ENCODE measurements around the gene AQP1. TPM values are rescaled to one million over a fixed set of nuclear protein-coding genes. Genes with fewer than 3 reads are reported as not detected.

AQP1 gene
- total RNA-seq, 4 donors from 2014 or later = 92.1 to 139 (median 110) TPM

- peaks cover 20% of the 10 kb centered on the region for H3K4me1 ChIP-seq
- TF ChIP-seq CTCF (IDR thresholded peaks at IDR 0.05) (no peak), EP300 (IDR thresholded peaks at IDR 0.05) (no peak), POLR2A (IDR thresholded peaks at IDR 0.05) (no peak)
- H3K9me3 ChIP-seq = no peaks in the 10 kb centered on the region
- DNase-seq (ENCODE audit: low spot score in 2 of 2) = no peak
- H3K27ac ChIP-seq = no peak overlapping the region
- H3K36me3 ChIP-seq = no peaks in the 10 kb centered on the region
- no peaks in the 10 kb centered on the region for H3K27me3 ChIP-seq
- no peak overlapping the region for H3K4me3 ChIP-seq
- 85% methylated on average over 9 of the region's 12 CpGs for WGBS
Measured at GRCh38 chr7:30898411-30898810, 13.2 kb upstream of the AQP1 start.

GRCh38 chr7:30899066-30899465 lies 12.6 kb upstream of the AQP1 start:
- DNase-seq (ENCODE audit: low spot score in 2 of 2) = no peak
- Histone ChIP-seq H3K27ac (peak overlapping the region; percentile 4), H3K9me3 (no peaks in the 10 kb centered on the region), H3K4me3 (no peak overlapping the region), H3K27me3 (no peaks in the 10 kb centered on the region), H3K36me3 (no peaks in the 10 kb centered on the region), H3K4me1 (peaks cover 20% of the 10 kb centered on the region)
- TF ChIP-seq POLR2A (IDR thresholded peaks at IDR 0.05) (no peak), EP300 (IDR thresholded peaks at IDR 0.05) (no peak)
- WGBS = 94% methylated on average over 7 of the region's 7 CpGs

DNA sequence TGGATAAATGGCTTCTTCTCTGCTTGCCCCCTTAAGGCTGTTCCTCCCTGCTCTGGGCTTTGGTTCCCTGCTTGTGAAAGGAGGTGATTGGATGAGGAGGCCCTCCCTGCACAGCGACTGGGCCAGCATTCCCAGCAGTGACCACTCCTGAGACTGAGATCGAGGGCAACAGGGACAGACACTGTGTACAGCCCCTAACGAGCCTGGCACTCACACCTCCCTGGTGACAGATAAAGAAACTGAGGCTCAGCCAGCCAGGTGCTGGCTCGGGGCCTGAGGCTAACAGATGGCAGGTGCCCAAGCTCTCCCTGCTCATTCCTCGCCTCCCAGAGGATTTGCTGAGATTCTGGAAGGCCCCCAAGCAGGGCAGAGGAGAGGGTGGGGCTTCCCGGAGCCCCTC lies 12.0 kb upstream of the AQP1 start:
- Histone ChIP-seq H3K4me3 (no peak overlapping the region), H3K27me3 (no peaks in the 10 kb centered on the region), H3K4me1 (peaks cover 24% of the 10 kb centered on the region), H3K36me3 (no peaks in the 10 kb centered on the region), H3K9me3 (no peaks in the 10 kb centered on the region), H3K27ac (peak overlapping the region; percentile 4)
- 74% methylated on average over 3 of the region's 6 CpGs for WGBS
- no peak for DNase-seq (ENCODE audit: low spot score in 2 of 2)
- no peak for TF ChIP-seq POLR2AphosphoS5 (IDR thresholded peaks at IDR 0.05)
- TF ChIP-seq POLR2A (IDR thresholded peaks at IDR 0.05) = no peak
- TF ChIP-seq CTCF (IDR thresholded peaks at IDR 0.05) = no peak
- TF ChIP-seq EP300 (IDR thresholded peaks at IDR 0.05) = no peak

DNA sequence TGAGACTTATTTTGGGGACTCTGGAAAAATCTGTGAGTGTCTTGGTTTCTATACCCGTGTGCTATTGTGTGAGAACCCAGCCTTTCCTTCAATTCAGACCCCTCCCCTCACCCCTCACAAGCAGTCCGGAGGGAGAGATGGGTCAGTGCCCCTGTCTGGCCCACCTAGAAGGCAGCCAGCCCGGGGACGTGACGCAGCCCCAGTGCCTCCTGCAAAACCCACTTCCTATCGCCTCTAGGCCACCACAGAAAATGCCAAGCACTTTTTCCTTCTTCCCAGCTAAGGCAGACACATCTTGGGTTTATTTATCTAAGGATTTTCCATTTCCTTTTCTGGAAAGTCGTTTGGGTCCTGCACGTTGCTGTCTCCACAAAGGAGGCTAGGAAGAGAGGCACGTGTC lies 11.6 kb upstream of the AQP1 start:
- H3K4me3 ChIP-seq = no peak overlapping the region
- no peak for DNase-seq (ENCODE audit: low spot score in 2 of 2)
- WGBS = 81% methylated on average over 9 of the region's 9 CpGs
- peaks cover 28% of the 10 kb centered on the region for H3K4me1 ChIP-seq
- no peaks in the 10 kb centered on the region for H3K36me3 ChIP-seq
- H3K9me3 ChIP-seq = no peaks in the 10 kb centered on the region
- H3K27ac ChIP-seq = peak overlapping the region; percentile 4
- no peaks in the 10 kb centered on the region for H3K27me3 ChIP-seq
- TF ChIP-seq POLR2A (IDR thresholded peaks at IDR 0.05) (no peak), EP300 (IDR thresholded peaks at IDR 0.05) (no peak), POLR2AphosphoS5 (IDR thresholded peaks at IDR 0.05) (no peak), CTCF (IDR thresholded peaks at IDR 0.05) (no peak)

DNA sequence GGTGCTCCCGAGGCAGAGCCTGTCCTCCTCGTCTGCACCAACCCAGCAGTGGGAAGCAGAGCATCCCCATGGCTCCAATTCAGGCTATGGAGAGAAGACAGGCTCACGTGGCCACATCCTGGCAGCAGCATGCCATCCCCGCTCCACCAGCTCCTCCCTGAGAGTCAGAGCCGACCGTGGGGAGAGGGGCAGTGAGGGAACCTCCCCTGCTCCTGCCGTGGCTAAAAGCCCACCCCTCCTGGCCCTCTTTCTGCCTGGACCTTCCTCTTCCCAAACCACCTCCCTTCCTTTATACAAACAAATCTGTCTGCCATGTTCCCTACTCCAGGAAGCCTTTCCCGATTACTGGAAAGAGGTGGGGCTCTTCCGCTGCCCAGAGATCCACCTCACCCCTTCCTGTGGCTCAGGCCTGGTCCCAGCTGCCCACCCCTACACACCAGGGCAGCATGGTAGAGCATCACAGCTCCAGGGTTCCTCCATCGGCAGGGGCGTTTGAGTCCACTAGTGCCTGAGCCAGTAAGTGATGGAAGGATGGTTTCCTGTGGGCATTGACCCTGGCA lies 10.8 kb upstream of the AQP1 start:
- Histone ChIP-seq H3K36me3 (no peaks in the 10 kb centered on the region), H3K4me3 (no peak overlapping the region), H3K27me3 (no peaks in the 10 kb centered on the region), H3K27ac (peak overlapping the region; percentile 4), H3K4me1 (peaks cover 37% of the 10 kb centered on the region), H3K9me3 (no peaks in the 10 kb centered on the region)
- TF ChIP-seq POLR2AphosphoS5 (IDR thresholded peaks at IDR 0.05) = no peak
- no peak for TF ChIP-seq POLR2A (IDR thresholded peaks at IDR 0.05)
- no peak for TF ChIP-seq CTCF (IDR thresholded peaks at IDR 0.05)
- TF ChIP-seq EP300 (IDR thresholded peaks at IDR 0.05) = no peak
- no peak for DNase-seq (ENCODE audit: low spot score in 2 of 2)
- 90% methylated on average over 11 of the region's 11 CpGs for WGBS

GRCh38 chr7:30901856-30902255 lies 9.8 kb upstream of the AQP1 start:
- Histone ChIP-seq H3K4me1 (peaks cover 37% of the 10 kb centered on the region), H3K27ac (no peak overlapping the region), H3K9me3 (no peaks in the 10 kb centered on the region), H3K27me3 (no peaks in the 10 kb centered on the region), H3K36me3 (no peaks in the 10 kb centered on the region), H3K4me3 (no peak overlapping the region)
- no peak for DNase-seq (ENCODE audit: low spot score in 2 of 2)
- WGBS = 80% methylated on average over 2 of the region's 2 CpGs
- TF ChIP-seq POLR2AphosphoS5 (IDR thresholded peaks at IDR 0.05) = no peak
- no peak for TF ChIP-seq POLR2A (IDR thresholded peaks at IDR 0.05)
- no peak for TF ChIP-seq EP300 (IDR thresholded peaks at IDR 0.05)
- TF ChIP-seq CTCF (IDR thresholded peaks at IDR 0.05) = no peak
